GM12801 (cell line): ENCODE measurements around the gene CDIP1.

Experiments used
- TF ChIP-seq, protein P1 (sequence below): IDR thresholded peaks from one replicate; pipeline ENCODE4 v1.5.1; 2011; ENCODE audit warnings: control low read depth; ENCODE audit not compliant: insufficient read length; ENCODE audit errors: extremely low read depth

Gene CDIP1

DNA sequence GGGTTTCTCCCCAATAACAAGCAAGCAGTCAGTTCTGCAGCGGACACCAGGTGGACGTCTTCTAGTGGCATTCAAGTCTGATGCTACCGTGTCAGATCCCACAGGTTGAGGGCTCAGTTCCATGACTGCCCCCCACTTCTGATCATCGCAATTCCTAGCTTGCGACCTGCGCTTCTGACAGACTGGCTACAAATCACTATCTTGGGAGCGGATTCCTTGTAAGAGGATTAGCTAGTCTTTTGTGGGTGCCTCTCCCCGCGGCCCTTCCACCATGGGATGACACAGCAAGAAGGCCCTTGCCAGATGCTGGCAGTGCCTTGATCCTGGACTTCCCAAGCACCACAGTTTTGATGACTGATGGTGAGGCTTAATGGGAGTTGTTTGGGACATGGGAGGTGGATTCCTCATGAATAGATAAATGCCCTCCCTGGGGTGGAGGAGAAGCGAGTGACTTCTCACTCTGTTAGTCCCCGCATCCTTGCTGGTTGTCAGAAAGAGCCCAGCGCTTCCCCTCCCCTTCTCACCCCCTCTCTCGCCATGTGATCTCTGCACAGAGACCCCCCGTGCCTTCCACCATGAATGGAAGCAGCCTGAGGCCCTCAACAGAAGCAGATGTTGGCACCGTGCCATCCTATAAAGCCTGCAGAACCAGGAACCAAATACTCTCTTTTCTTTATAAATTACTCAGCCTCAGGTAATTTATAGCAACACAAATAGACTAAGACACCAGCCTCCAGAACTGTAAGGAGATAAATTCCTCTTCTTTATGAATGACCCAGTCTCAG is 19.1 kb downstream of the CDIP1 start:
- TF ChIP-seq, protein P1, sequence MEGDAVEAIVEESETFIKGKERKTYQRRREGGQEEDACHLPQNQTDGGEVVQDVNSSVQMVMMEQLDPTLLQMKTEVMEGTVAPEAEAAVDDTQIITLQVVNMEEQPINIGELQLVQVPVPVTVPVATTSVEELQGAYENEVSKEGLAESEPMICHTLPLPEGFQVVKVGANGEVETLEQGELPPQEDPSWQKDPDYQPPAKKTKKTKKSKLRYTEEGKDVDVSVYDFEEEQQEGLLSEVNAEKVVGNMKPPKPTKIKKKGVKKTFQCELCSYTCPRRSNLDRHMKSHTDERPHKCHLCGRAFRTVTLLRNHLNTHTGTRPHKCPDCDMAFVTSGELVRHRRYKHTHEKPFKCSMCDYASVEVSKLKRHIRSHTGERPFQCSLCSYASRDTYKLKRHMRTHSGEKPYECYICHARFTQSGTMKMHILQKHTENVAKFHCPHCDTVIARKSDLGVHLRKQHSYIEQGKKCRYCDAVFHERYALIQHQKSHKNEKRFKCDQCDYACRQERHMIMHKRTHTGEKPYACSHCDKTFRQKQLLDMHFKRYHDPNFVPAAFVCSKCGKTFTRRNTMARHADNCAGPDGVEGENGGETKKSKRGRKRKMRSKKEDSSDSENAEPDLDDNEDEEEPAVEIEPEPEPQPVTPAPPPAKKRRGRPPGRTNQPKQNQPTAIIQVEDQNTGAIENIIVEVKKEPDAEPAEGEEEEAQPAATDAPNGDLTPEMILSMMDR, result no peak

DNA sequence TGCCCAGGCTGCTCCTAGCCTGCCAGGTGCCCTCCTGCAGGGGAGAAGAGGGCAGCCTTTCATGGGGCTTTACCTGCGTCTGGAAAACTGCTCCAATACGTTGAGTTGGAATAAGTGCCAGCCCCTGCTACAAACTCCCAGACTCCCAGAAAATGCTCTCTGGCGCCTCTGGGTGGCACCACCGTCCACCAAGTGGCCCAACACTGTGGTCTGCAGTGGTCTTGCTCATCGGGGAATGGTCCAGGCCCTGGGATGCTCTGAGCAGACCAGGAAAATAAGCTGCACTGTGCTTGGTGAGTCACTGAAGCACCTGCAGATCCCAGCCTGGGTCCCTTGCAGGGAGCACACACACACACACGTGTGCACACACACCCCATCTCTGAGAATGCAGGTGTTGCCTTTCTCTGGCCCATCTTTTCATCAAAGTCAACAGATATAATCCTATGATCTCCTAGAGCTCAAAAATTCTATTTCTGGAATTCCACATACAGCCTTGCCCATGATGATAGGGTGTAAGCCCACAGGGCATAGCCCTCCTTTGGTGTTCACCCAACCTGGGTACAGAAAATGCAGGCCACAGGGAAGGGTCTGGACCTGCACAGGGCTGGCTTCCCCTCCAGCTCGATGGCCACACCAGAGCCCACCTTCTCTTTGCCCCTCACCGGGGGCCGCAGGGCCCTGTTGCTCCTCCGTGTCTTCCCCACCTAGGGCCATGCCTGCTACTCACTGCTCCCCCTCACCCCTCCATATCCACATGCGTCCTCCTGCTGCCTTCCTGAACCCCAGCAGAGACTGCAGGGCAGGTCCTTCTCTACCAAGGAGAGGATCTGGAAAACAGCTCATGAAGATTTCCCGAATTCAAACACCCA is 20.5 kb downstream of the CDIP1 start:
- TF ChIP-seq, protein P1, result no peak

DNA sequence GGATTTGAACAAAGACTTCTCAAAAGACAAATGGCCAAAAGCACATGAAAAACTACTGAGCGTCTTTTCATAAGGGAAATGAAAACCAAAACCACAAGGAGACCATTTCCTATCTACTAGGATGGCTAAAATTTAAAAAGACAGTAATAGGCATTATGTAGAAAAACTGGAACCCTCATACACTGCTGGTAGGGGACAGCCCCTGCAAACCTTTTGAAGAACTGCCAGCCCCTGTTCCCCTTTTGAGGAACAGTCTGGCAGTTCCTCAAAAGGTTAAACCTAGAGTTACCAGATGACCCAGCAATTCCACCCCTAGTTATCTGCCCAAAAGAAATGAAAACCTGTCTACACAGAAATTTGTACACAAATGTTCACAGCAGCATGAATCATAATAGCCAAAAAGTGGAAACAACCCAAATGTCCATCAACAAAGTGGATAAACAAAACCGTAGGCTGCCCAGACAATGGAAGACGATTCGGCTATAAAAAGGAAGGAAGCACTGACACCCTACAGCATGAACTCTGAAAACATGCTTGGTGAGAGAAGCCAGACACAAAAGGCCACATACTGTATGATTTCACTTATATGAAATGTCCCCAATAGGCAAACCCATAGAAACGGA is 22.9 kb downstream of the CDIP1 start:
- TF ChIP-seq, protein P1, result no peak

GRCh38 chr16:4514606-4515005 is 24.0 kb downstream of the CDIP1 start:
- TF ChIP-seq, protein P1, result no peak

DNA sequence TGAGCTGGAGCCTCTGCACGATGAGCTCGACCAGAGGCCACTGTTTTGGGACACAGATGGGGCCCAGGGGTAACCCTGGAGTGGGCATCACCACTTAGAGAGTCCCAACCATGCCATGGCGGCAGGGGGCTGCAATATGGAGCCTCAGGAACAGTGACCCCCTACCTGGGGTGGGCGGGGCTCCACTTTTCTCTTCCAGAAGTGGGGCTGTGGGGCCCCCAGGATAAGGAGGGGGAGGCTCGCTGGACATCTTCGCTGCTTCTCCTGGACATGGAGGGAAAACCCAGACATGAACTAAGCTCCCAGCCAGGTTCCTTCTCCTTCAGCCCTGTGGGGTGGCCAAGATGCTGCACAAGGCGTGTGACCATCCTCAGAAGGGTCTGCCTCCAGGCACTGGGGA is 24.7 kb downstream of the CDIP1 start:
- TF ChIP-seq, protein P1, result no peak

DNA sequence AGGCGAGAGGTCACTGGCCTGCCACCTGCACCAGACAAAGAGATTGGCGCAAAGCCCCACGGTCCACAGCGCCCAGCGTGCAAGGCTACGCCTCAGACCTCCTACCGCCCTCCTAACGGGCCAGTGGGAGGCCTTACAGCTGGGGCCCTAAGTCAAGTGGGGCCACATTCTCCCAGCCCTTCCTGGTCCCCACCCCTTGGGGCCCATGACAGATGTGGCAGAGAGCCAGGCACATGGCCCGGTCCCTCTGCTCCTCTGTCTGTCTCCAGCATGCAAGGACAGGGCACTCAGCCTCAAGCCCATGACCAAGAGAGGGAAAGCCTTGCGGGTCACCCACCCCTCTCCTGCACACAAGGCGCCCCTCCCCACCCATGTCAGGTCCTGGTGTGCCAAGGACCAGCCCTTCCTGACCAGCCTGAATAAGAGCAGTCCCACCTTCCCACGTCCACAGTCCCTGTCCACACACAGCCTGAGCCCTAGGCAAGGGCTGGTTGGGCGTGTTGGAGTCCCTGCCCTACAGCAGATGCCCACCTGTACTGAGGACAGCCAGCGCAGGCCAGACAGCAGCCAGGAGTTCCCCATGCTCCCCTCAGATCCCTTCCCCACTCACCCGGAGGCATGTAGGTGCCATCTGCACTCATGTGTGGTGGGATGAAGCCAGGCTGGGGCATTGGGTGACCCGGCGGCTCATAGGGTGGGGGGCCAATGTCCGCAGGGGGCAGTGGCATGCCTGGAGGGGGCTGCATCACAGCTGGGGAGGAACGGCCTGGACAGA is 25.3 kb downstream of the CDIP1 start:
- TF ChIP-seq, protein P1, result no peak
